Central memory CD8-positive, alpha-beta T cell (primary cell): ENCODE results near the gene CNTNAP2.
"Not testable (repeated sequence)": the region's sequence is repeated elsewhere in the genome, so short reads cannot be mapped to it uniquely, and the experiment has no call there.

Experiments
- ATAC-seq: fragments of 150-1000 bp; cut with Tn5 transposase; replicated peaks from 2 replicates; pipeline ENCODE4 v1.10.0; 2022; ENCODE audit warnings: mild to moderate bottlenecking, moderate FRiP score, moderate number of reproducible peaks; ENCODE audit not compliant: poor library complexity, severe bottlenecking; ENCODE audit errors: extremely low read depth
- DNase-seq, 2 donors: peaks; one replicate each; pipeline ENCODE4 v3.0.0; 2021; ENCODE audit warnings: low spot score in 2 of 2
- H3K27ac Mint-ChIP-seq: one replicate; pipeline ENCODE4 v1.8.0; 2022; ENCODE audit warnings: low read depth, mild to moderate bottlenecking, moderate library complexity, mixed read lengths
- H3K27me3 Mint-ChIP-seq: one replicate; pipeline ENCODE4 v1.8.0; 2022; ENCODE audit warnings: mixed read lengths
- H3K36me3 Mint-ChIP-seq: one replicate; pipeline ENCODE4 v1.8.0; 2022; ENCODE audit warnings: mild to moderate bottlenecking, moderate library complexity, mixed read lengths; ENCODE audit not compliant: insufficient read depth
- H3K4me1 Mint-ChIP-seq: one replicate; pipeline ENCODE4 v1.8.0; 2022; ENCODE audit warnings: mixed read lengths
- H3K4me3 Mint-ChIP-seq: one replicate; pipeline ENCODE4 v1.8.0; 2022; ENCODE audit warnings: mild to moderate bottlenecking, moderate library complexity, mixed read lengths
- H3K9me3 Mint-ChIP-seq: one replicate; pipeline ENCODE4 v1.8.0; 2022; ENCODE audit warnings: mixed read lengths

The CNTNAP2 gene

DNA sequence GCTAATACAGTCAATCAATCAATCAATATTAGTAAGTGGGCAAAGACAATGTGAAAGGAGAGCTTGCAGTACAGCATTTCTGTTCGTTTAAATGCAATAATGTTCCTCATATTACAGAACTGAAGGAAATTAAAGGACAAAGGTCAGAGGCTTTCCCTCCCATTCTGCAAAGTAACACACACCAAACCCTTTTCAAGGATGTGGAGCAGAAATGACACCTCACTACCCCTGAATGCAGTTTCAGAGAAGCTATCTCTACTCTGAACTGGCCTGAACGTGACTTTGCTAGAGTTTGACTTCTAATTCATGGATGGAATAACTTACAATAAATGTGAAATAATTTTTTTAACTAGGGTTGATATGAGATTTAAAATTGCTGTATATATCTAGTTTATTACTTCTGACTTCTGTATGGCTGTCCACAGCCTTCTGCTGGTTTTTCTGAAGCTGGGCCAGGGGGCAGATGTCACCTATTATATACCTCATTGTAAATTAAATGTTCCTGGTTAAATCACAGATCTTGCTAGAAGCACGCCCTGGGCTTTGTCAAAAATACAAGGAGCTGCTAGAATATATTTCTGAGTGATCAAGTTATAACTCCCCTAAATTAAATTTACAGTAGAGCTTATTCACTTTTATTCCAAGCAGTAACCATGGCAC is 2317.1 kb downstream of the CNTNAP2 start:
- ATAC-seq, result no peak
- H3K27me3 Mint-ChIP-seq, result no peaks in the 10 kb centered on the region
- DNase-seq, result no peak
- no peaks in the 10 kb centered on the region for H3K9me3 Mint-ChIP-seq
- H3K4me3 Mint-ChIP-seq, result no peak overlapping the region
- H3K27ac Mint-ChIP-seq, result no peak overlapping the region
- peaks cover 6% of the 10 kb centered on the region for H3K4me1 Mint-ChIP-seq
- H3K36me3 Mint-ChIP-seq, result no peaks in the 10 kb centered on the region

DNA sequence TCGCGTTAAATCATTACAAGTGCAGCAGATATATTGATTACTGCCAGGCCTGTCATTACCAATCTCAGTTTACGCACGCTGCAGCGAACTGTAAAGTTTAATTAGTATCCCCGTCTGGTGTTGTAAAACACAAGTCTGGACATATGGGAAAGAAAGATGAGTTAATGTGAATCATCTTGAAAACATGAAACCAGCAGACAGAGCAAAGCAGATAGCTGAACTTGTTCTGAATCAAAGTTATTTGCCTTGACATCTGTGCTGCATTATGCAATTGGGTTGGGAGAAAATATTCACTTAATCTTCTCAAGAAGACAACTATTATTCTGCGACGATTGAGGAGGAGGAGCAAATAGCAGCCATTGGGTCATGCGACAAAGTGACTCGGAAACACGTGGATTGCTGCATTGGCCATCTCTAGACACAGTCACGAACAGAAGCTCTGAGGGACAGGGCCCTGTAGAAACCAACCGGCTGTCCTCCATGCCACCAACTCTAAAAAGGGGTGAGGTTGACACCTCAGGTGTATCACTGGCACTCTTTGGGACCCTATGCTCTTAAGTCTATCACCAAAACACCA is 2317.7 kb downstream of the CNTNAP2 start:
- DNase-seq, result no peak
- Mint-ChIP-seq H3K4me1 (peaks cover 6% of the 10 kb centered on the region), H3K4me3 (no peak overlapping the region), H3K36me3 (no peaks in the 10 kb centered on the region), H3K27me3 (peaks cover 1% of the 10 kb centered on the region), H3K27ac (no peak overlapping the region), H3K9me3 (no peaks in the 10 kb centered on the region)
- no peak for ATAC-seq

DNA sequence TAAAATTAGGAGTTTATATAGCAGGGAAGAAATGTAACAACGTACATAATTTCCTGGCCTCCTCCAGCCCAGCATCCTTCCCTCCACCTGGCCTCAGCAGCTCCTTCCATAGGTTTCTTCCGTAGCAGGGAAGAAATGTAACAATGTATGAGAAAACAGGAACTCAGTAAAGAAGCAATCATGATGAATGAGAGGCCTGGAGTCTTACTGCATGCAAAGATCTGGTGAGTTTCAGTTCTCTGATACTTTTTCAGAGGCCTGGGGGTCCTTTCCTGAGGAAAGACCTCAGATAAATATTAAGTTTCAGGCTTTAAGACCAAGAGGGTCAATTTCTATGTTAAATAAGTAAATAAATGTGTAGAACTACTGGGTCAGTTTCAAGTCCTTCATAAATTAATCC is 2318.3 kb downstream of the CNTNAP2 start:
- Mint-ChIP-seq H3K4me3 (no peak overlapping the region), H3K27me3 (peaks cover 8% of the 10 kb centered on the region), H3K9me3 (no peaks in the 10 kb centered on the region), H3K27ac (no peak overlapping the region), H3K36me3 (no peaks in the 10 kb centered on the region), H3K4me1 (peaks cover 6% of the 10 kb centered on the region)
- ATAC-seq (no peak), DNase-seq (no peak)

DNA sequence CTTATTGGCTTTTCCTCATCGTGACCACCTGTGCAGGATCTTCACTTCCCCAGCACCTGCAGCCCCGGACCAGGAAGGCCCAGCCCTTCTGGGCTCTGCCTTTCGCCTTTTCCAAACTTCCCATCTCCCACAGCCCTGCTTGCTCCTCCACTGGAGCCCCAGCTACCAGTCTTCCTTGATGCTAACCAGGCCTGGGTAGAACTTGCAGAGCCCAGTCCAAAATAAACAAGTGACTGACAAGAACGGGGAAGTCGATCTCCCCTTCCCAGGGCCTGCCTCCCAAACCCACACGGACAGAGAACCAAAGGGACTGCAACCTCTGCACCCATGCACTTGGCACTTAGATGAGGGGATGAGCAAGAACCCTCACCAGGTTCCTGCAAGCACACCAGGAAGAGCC is 2319.1 kb downstream of the CNTNAP2 start:
- peaks cover 6% of the 10 kb centered on the region for H3K4me1 Mint-ChIP-seq
- ATAC-seq (no peak), DNase-seq (no peak)
- no peaks in the 10 kb centered on the region for H3K36me3 Mint-ChIP-seq
- peak overlapping the region; percentile 71 for H3K27ac Mint-ChIP-seq
- H3K4me3 Mint-ChIP-seq, result no peak overlapping the region
- H3K9me3 Mint-ChIP-seq, result no peaks in the 10 kb centered on the region
- peaks cover 16% of the 10 kb centered on the region for H3K27me3 Mint-ChIP-seq

DNA sequence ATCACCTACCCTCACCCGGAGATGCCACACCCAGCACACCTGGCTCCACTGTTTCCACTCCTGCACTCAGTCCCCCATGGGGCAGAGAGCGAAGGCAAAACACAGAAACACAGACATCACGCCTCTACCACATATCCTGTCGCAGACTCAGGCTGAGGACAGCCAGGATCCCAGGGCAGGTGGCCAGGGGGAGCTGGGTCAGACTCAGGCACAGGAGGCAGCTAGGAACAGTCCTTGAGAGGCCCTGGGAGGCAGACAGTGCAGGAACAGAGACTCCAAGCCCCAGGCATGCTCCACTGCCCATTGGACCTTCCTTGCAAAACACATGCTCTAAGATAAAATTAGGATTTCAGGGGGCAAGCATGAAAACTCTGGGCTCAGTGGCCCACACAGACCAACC is 2319.5 kb downstream of the CNTNAP2 start:
- no peak for ATAC-seq
- H3K27me3 Mint-ChIP-seq, result peaks cover 17% of the 10 kb centered on the region
- H3K4me1 Mint-ChIP-seq, result peaks cover 6% of the 10 kb centered on the region
- peak overlapping the region; percentile 71 for H3K27ac Mint-ChIP-seq
- no peak overlapping the region for H3K4me3 Mint-ChIP-seq
- H3K36me3 Mint-ChIP-seq, result no peaks in the 10 kb centered on the region
- no peaks in the 10 kb centered on the region for H3K9me3 Mint-ChIP-seq
- no peak for DNase-seq

DNA sequence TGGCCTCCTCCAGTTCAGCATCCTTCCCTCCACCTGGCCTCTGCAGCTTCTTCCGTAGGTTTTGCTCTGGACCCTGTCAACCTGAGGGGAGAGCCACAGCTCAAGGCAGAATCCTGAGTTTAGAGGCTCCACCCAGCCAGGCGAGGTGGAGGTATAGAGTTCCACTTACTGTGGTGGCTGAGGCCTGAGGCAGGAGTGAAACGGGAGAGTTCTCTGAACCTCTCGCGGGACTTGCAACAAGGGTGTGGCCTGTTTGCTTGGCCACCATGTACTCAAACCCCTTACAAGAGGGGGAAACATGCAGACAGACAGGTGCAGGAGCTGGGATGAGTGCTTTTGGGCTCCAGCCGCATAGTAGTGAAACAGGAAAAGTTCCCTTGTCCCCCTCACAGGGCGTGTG is 2320.0 kb downstream of the CNTNAP2 start:
- ATAC-seq (no peak), DNase-seq (no peak)
- peaks cover 1% of the 10 kb centered on the region for H3K36me3 Mint-ChIP-seq
- peaks cover 17% of the 10 kb centered on the region for H3K27me3 Mint-ChIP-seq
- H3K4me3 Mint-ChIP-seq, result no peak overlapping the region
- H3K27ac Mint-ChIP-seq, result no peak overlapping the region
- peaks cover 6% of the 10 kb centered on the region for H3K4me1 Mint-ChIP-seq
- no peaks in the 10 kb centered on the region for H3K9me3 Mint-ChIP-seq

DNA sequence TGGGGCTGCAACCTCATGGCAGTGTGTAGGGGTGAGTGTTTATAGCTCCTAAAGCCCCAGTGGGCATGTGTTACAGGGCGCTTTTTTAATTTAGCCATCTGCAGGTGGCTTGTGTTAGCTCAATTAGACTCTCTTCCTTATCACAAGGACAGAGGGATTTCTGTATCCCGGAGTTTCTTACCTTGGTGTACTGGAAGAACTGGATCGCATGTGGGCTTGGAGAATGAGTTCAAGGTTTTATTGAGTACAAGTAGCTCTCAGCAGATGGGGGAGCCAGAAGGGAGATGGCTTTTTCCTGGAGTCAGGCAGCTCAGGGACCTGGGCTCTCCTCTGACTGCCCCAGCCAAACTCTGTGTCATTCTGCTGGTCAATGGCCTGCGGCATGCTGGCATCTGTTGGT is 2320.4 kb downstream of the CNTNAP2 start:
- H3K4me3 Mint-ChIP-seq, result no peak overlapping the region
- no peak overlapping the region for H3K27ac Mint-ChIP-seq
- DNase-seq, result no peak
- peaks cover 6% of the 10 kb centered on the region for H3K4me1 Mint-ChIP-seq
- H3K36me3 Mint-ChIP-seq, result peaks cover 1% of the 10 kb centered on the region
- peaks cover 17% of the 10 kb centered on the region for H3K27me3 Mint-ChIP-seq
- ATAC-seq, result no peak
- no peaks in the 10 kb centered on the region for H3K9me3 Mint-ChIP-seq

DNA sequence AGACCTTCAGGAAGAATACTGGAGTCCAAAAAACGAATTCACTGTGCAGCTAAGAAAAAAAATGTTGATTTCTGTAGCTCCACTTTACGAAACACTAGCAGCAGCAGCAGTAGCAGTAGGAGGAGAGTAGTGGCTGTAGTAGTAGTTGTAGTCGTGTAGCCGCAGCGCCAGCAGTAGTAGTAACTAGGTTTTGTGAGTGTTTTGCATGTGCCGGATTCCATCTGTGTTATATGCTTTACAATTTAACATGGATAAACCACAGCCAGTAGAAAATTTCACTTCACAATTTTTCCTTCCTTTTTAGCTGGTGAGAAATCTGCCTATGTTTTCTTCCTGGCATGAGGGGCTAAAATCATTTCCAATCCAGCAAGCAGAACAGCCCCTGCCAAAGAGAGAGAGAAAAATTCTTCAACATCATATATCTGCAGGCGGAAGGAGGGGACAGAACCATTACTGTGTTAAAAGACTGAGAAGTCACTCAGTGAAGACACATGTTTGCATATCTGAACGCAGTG is 2325.6 kb downstream of the CNTNAP2 start:
- DNase-seq (no peak), ATAC-seq (no peak)
- H3K36me3 Mint-ChIP-seq, result peaks cover 1% of the 10 kb centered on the region
- no peaks in the 10 kb centered on the region for H3K4me1 Mint-ChIP-seq
- no peak overlapping the region for H3K27ac Mint-ChIP-seq
- peaks cover 17% of the 10 kb centered on the region for H3K27me3 Mint-ChIP-seq
- H3K9me3 Mint-ChIP-seq, result no peaks in the 10 kb centered on the region
- no peak overlapping the region for H3K4me3 Mint-ChIP-seq

DNA sequence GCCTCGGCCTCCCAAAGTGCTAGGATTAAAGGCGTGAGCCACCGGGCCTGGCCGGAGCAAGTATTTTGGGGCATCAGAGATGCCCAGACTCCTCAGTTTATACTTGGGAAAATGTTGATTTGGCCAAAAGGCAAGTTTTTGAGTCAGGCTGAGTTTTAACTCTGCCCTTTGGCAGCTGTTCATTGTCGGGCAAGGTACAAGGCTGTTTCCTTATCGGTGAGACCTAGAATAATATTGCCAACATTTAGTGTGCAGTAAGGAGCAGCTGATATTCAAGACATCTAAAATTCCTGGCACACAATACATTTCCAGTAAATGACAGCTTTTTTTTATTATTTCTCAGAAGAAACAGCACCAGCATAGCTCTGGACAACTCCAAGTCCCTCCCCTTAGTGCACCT is 2326.3 kb downstream of the CNTNAP2 start:
- DNase-seq (no peak), ATAC-seq (no peak)
- Mint-ChIP-seq H3K4me3 (no peak overlapping the region), H3K9me3 (no peaks in the 10 kb centered on the region), H3K36me3 (peaks cover 1% of the 10 kb centered on the region), H3K27ac (no peak overlapping the region), H3K27me3 (peaks cover 17% of the 10 kb centered on the region), H3K4me1 (no peaks in the 10 kb centered on the region)

DNA sequence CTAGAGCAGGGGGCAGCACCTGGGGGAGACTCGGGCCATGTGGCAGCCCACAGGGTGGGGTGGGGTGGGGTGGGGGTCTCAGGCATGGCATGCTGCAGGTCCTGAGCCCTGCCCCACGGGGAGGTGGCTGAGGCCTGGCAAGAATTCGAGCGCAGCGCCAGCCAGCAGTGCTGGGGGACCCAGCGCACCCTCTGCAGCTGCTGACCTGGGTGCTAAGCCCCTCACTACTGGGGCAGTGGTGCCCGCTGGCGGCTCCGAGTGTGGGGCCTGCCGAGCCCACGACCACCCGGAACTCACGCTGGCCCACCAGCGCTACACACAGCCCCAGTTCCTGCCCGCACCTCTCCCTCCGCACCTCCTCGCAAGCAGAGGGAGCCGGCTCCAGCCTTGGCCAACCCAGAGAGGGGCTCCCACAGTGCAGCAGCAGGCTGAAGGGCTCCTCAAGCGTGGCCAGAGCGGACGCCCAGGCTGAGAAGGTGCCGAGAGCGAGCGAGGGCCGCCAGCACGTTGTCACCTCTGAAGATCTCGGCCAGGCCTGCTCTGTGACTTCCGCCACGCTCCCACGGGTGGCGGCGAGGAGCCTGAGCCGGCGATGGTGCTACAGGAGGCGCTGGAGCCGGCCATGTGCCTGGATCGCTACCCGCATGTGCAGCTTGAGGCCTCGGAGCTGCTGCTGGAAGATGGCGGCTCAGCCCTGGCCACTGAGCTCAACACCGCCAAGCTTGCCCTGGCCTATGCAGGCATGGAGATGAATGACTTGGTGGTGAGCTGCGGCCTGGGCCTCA is 2328.9 kb downstream of the CNTNAP2 start:
- H3K9me3 Mint-ChIP-seq, result no peaks in the 10 kb centered on the region
- peaks cover 1% of the 10 kb centered on the region for H3K36me3 Mint-ChIP-seq
- no peaks in the 10 kb centered on the region for H3K4me1 Mint-ChIP-seq
- no peak overlapping the region for H3K27ac Mint-ChIP-seq
- DNase-seq (no peak), ATAC-seq (no peak)
- no peak overlapping the region for H3K4me3 Mint-ChIP-seq
- H3K27me3 Mint-ChIP-seq, result peaks cover 3% of the 10 kb centered on the region

DNA sequence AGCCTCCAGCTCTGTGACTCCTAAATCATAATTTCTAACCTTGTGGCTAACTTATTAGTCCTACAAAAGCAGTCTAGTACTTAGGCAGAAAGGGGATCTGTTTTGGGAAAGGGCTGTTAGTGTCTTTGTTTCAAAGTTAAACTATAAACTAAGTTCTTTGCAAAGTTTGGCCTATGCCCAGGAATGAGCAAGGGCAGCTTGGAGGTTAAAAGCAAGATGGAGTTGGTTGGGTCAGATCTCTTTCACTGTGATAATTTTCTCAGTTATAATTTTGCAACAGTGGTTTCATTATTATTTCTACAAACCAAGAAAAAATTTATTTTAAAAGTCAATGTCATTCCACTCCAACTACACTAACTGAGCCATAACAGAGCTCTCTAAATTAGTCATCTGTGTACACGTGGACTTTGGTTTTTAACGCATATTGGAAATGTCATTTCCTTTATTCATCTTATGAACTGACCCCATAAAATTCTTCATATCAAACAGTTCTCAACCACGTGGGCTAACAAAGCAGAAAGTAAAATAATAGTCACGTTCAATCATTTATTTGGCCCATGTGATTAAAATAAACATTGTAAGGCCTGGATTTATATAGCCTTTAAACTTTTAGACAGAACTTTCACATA is 2330.7 kb downstream of the CNTNAP2 start:
- Mint-ChIP-seq H3K36me3 (no peaks in the 10 kb centered on the region), H3K27me3 (no peaks in the 10 kb centered on the region), H3K4me3 (no peak overlapping the region), H3K4me1 (no peaks in the 10 kb centered on the region), H3K9me3 (no peaks in the 10 kb centered on the region), H3K27ac (no peak overlapping the region)
- ATAC-seq (no peak), DNase-seq (no peak)

DNA sequence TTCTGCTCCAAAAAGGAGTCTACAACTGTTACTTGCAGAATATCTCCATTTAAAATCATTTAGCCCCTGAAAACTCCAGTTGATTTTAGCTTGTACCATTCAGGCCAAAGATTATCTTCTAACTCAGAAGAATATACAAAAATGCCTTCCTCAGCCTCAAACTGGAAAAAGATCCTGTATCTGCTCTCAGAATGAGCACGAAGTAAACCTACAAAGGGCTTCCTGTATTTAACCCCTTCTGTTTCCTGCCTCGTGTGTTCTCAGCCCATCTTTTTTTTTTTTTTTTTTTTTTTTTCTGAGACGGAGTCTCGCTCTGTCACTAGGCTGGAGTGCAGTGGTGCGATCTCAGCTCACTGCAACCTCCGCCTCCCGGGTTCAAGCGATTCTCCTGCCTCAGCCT is 2334.9 kb downstream of the CNTNAP2 start:
- not testable (repeated sequence) for H3K4me3 Mint-ChIP-seq, DNase-seq, H3K4me1 Mint-ChIP-seq, ATAC-seq, H3K27ac Mint-ChIP-seq, H3K36me3 Mint-ChIP-seq, H3K9me3 Mint-ChIP-seq
- H3K27me3 Mint-ChIP-seq, result peaks cover 12% of the 10 kb centered on the region
